Measurements from ENCODE around the gene ABTB2.

ABTB2 gene

GRCh38 chr11:34381775-34382174, 24.0 kb upstream of the ABTB2 start:
- no peak overlapping the region for H3K4me3 ChIP-seq (replicated peaks; ENCODE audit: low read depth, low read length)
- TF ChIP-seq CTCF (IDR thresholded peaks at IDR 0.05; ENCODE audit: low read depth, low read length, missing control alignments), result no peak
- DNase-seq (ENCODE audit: extremely low read depth, low read depth), result no peak

- DNase-seq (ENCODE audit: extremely low read depth, low read depth), result no peak
- H3K4me3 ChIP-seq (replicated peaks; ENCODE audit: low read depth, low read length), result no peak overlapping the region
- TF ChIP-seq CTCF (IDR thresholded peaks at IDR 0.05; ENCODE audit: low read depth, low read length, missing control alignments), result no peak
Observed at GRCh38 chr11:34380696-34381095, 22.9 kb upstream of the ABTB2 start.

- DNase-seq (ENCODE audit: extremely low read depth, low read depth), result no peak
- no peak overlapping the region for H3K4me3 ChIP-seq (replicated peaks; ENCODE audit: low read depth, low read length)
- TF ChIP-seq CTCF (IDR thresholded peaks at IDR 0.05; ENCODE audit: low read depth, low read length, missing control alignments), result no peak
Observed at GRCh38 chr11:34379539-34379938, 21.7 kb upstream of the ABTB2 start.

GRCh38 chr11:34379079-34379478, 21.3 kb upstream of the ABTB2 start:
- no peak overlapping the region for H3K4me3 ChIP-seq (replicated peaks; ENCODE audit: low read depth, low read length)
- TF ChIP-seq CTCF (IDR thresholded peaks at IDR 0.05; ENCODE audit: low read depth, low read length, missing control alignments), result no peak
- no peak for DNase-seq (ENCODE audit: extremely low read depth, low read depth)

- TF ChIP-seq CTCF (IDR thresholded peaks at IDR 0.05; ENCODE audit: low read depth, low read length, missing control alignments), result no peak
- DNase-seq (ENCODE audit: extremely low read depth, low read depth), result no peak
Observed at GRCh38 chr11:34373727-34374126, 15.9 kb upstream of the ABTB2 start.

GRCh38 chr11:34366522-34366921, 8.7 kb upstream of the ABTB2 start:
- no peak for DNase-seq (ENCODE audit: extremely low read depth, low read depth)
- H3K4me3 ChIP-seq (replicated peaks; ENCODE audit: low read depth, low read length), result no peak overlapping the region
- TF ChIP-seq CTCF (IDR thresholded peaks at IDR 0.05; ENCODE audit: low read depth, low read length, missing control alignments), result no peak

More at GRCh38 chr11:34373727-34374126, 15.9 kb upstream of the ABTB2 start:
- no peak overlapping the region for H3K4me3 ChIP-seq (replicated peaks; ENCODE audit: low read depth, low read length)

GRCh38 chr11:34364102-34364501, 6.3 kb upstream of the ABTB2 start:
- DNase-seq (ENCODE audit: extremely low read depth, low read depth), result no peak
- H3K4me3 ChIP-seq (replicated peaks; ENCODE audit: low read depth, low read length), result no peak overlapping the region

More at GRCh38 chr11:34364102-34364501, 6.3 kb upstream of the ABTB2 start:
- no peak for TF ChIP-seq CTCF (IDR thresholded peaks at IDR 0.05; ENCODE audit: low read depth, low read length, missing control alignments)

All from HFF-Myc (cell line).